ENCODE measurements around the gene SFT2D2. TPM values are rescaled to one million over a fixed set of nuclear protein-coding genes. Genes with fewer than 3 reads are reported as not detected.

SFT2D2 gene
- total RNA-seq, 1 experiment from 2014 or later: 59.3 TPM

DNA sequence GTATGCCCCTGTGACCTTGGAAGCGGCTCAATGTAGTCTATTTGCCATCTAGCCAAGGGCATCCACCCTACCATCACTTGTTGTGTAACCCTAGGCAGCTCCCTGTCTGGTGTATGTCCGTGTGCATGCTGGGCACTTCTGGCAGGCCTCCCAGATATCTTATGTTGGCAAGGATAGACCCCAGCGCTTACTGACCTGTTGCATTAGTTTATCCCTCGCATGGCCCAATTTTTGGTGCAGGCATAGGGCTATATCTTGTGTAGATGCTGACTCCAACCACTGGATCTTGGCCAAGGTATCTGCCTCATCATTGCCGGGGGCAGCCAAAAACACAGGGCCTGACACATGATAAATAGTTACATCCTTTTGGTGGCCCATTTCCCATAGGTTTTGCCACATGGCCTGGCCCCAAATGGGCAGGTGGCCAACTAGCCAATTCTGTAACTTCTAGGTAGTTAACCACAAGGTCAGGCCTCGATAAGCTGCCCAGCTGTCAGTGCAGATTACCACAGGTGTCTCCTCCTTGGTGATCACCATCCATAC is 40.9 kb downstream of the SFT2D2 start:
- intact Hi-C loops (cut with micrococcal nuclease; ENCODE audit: unreplicated experiment): no loop called here
- ChIA-PET CTCF (no interaction called here), POLR2A (no interaction called here)
- no peak overlapping the region for H3K27ac Mint-ChIP-seq (ENCODE audit: unreplicated experiment)
- peaks cover 10% of the 10 kb centered on the region for H3K9me3 Mint-ChIP-seq (ENCODE audit: unreplicated experiment)
- no peaks in the 10 kb centered on the region for H3K4me1 Mint-ChIP-seq (ENCODE audit: low read depth, unreplicated experiment)
- H3K27me3 Mint-ChIP-seq (ENCODE audit: insufficient read depth, unreplicated experiment): no peaks in the 10 kb centered on the region
- H3K36me3 Mint-ChIP-seq (ENCODE audit: insufficient read depth, unreplicated experiment): no peaks in the 10 kb centered on the region
- no peak for DNase-seq
- no peaks in the 10 kb centered on the region for H3K27me3 ChIP-seq (replicated peaks; ENCODE audit: control insufficient read depth, insufficient read depth, low read length)
- no peaks in the 10 kb centered on the region; the same call in 1 of the 2 replicates for H3K9me3 ChIP-seq
- no peaks in the 10 kb centered on the region for H3K4me1 ChIP-seq
- TF ChIP-seq, protein P1, sequence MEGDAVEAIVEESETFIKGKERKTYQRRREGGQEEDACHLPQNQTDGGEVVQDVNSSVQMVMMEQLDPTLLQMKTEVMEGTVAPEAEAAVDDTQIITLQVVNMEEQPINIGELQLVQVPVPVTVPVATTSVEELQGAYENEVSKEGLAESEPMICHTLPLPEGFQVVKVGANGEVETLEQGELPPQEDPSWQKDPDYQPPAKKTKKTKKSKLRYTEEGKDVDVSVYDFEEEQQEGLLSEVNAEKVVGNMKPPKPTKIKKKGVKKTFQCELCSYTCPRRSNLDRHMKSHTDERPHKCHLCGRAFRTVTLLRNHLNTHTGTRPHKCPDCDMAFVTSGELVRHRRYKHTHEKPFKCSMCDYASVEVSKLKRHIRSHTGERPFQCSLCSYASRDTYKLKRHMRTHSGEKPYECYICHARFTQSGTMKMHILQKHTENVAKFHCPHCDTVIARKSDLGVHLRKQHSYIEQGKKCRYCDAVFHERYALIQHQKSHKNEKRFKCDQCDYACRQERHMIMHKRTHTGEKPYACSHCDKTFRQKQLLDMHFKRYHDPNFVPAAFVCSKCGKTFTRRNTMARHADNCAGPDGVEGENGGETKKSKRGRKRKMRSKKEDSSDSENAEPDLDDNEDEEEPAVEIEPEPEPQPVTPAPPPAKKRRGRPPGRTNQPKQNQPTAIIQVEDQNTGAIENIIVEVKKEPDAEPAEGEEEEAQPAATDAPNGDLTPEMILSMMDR (IDR thresholded peaks at IDR 0.05; ENCODE audit: insufficient read depth in 1 of 2, low read depth in 1 of 2, low read length in 1 of 2, severe bottlenecking in 1 of 2, unreplicated experiment in 1 of 2): no peak
- no TSS peak for BruUV-seq (replicated peaks)
- no peaks in the 10 kb centered on the region; the same call in 1 of the 2 replicates for H3K36me3 ChIP-seq (ENCODE audit: control insufficient read depth, insufficient read depth, low read length)
- no peak overlapping the region for H3K4me3 ChIP-seq (ENCODE audit: low read depth, low read length)
- no peak overlapping the region for H3K4me3 Mint-ChIP-seq (ENCODE audit: unreplicated experiment)

DNA sequence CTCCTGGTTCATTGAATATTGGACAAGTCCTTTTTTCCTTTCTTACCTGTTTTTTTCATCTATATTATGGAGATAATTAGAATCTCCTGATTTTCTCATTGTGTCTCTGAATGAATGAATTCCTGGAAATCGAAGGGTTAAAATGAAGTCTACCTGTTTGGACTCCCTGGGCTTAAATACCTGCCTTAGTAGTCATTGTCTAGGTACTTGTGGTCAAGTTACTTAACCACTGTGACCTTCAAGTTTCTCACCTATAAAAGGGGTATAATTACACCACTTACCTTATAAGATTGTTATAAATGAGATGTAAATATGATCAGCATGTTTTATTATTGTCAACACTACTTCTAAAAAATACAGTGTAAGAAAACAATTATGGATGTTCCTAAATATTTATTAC is 45.8 kb downstream of the SFT2D2 start:
- ChIA-PET CTCF (no interaction called here), POLR2A (no interaction called here)

DNA sequence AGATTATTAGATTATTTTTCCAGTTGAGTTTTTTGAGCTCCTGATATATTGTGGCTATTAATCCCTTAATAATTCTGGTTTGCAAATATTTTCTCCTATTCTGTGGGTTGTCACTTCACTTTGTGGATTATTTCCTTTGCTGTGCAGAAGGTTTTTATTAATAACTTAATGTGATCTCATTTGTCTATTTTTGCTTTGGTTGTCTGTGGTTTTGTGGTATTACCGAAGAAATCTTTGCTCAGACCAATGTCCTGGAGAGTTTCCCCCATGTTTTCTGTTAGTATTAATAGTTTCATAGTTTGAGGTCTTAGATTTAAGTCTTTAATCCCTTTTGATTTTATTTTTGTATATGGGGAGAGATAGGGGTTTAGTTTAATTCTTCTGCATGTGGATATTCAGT is 47.8 kb downstream of the SFT2D2 start:
- ChIA-PET POLR2A (no interaction called here), CTCF (no interaction called here)
- Histone ChIP-seq H3K9me3 (peaks cover 14% of the 10 kb centered on the region; the same call in 1 of the 2 replicates), H3K4me3 (ENCODE audit: low read depth, low read length) (no peak overlapping the region), H3K27me3 (replicated peaks; ENCODE audit: control insufficient read depth, insufficient read depth, low read length) (no peaks in the 10 kb centered on the region), H3K4me1 (no peaks in the 10 kb centered on the region), H3K36me3 (ENCODE audit: control insufficient read depth, insufficient read depth, low read length) (no peaks in the 10 kb centered on the region)
- intact Hi-C loops (cut with micrococcal nuclease; ENCODE audit: unreplicated experiment): no loop called here
- H3K36me3 Mint-ChIP-seq (ENCODE audit: insufficient read depth, unreplicated experiment): no peaks in the 10 kb centered on the region
- no peak for DNase-seq
- no peaks in the 10 kb centered on the region for H3K4me1 Mint-ChIP-seq (ENCODE audit: low read depth, unreplicated experiment)
- H3K9me3 Mint-ChIP-seq (ENCODE audit: unreplicated experiment): no peaks in the 10 kb centered on the region
- no peak overlapping the region for H3K27ac Mint-ChIP-seq (ENCODE audit: unreplicated experiment)
- BruUV-seq (replicated peaks): no TSS peak
- H3K27me3 Mint-ChIP-seq (ENCODE audit: insufficient read depth, unreplicated experiment): no peaks in the 10 kb centered on the region
- TF ChIP-seq, protein P1 (IDR thresholded peaks at IDR 0.05; ENCODE audit: insufficient read depth in 1 of 2, low read depth in 1 of 2, low read length in 1 of 2, severe bottlenecking in 1 of 2, unreplicated experiment in 1 of 2): no peak
- H3K4me3 Mint-ChIP-seq (ENCODE audit: unreplicated experiment): no peak overlapping the region

More for the DNA sequence above, 45.8 kb downstream of the SFT2D2 start:
- Histone ChIP-seq H3K36me3 (ENCODE audit: control insufficient read depth, insufficient read depth, low read length) (no peaks in the 10 kb centered on the region), H3K27me3 (replicated peaks; ENCODE audit: control insufficient read depth, insufficient read depth, low read length) (no peaks in the 10 kb centered on the region), H3K9me3 (0 out of 2 replicates have a peak, but pooled peaks cover 4% of the 10 kb centered on the region), H3K4me3 (ENCODE audit: low read depth, low read length) (no peak overlapping the region), H3K4me1 (no peaks in the 10 kb centered on the region)
- no peaks in the 10 kb centered on the region for H3K9me3 Mint-ChIP-seq (ENCODE audit: unreplicated experiment)
- no peaks in the 10 kb centered on the region for H3K27me3 Mint-ChIP-seq (ENCODE audit: insufficient read depth, unreplicated experiment)
- H3K27ac Mint-ChIP-seq (ENCODE audit: unreplicated experiment): no peak overlapping the region
- no peaks in the 10 kb centered on the region for H3K4me1 Mint-ChIP-seq (ENCODE audit: low read depth, unreplicated experiment)
- no peaks in the 10 kb centered on the region for H3K36me3 Mint-ChIP-seq (ENCODE audit: insufficient read depth, unreplicated experiment)
- H3K4me3 Mint-ChIP-seq (ENCODE audit: unreplicated experiment): no peak overlapping the region
- intact Hi-C loops (cut with micrococcal nuclease; ENCODE audit: unreplicated experiment): no loop called here
- no TSS peak for BruUV-seq (replicated peaks)
- DNase-seq: no peak
- TF ChIP-seq, protein P1 (IDR thresholded peaks at IDR 0.05; ENCODE audit: insufficient read depth in 1 of 2, low read depth in 1 of 2, low read length in 1 of 2, severe bottlenecking in 1 of 2, unreplicated experiment in 1 of 2): no peak

Measured in Caco-2 (cell line).